PFSK-1 (cell line): ENCODE measurements around the gene CSF1.

Experiments
- FOXP2 ChIP-seq: optimal IDR thresholded peaks from 2 replicates; pipeline ENCODE3; 2011; ENCODE audit warnings: borderline replicate concordance, control low read depth, inconsistent platforms; ENCODE audit not compliant: insufficient read depth; ENCODE audit errors: extremely low read length, extremely low read depth
- POLR2AphosphoS5 ChIP-seq: IDR thresholded peaks from 2 replicates; pipeline ENCODE4 v1.6.1; 2012; ENCODE audit warnings: low read depth, mild to moderate bottlenecking, control low read depth, low read length, moderate library complexity
- REST ChIP-seq, 2 experiments: IDR thresholded peaks; 2 replicates each; pipeline versions ENCODE4 v1.6.1 to v1.8.0; 2011 to 2012; ENCODE audit warnings: low read depth in 2 of 2, low read length in 2 of 2, control low read depth in 1 of 2, inconsistent platforms in 1 of 2, mild to moderate bottlenecking in 1 of 2, moderate library complexity in 1 of 2; ENCODE audit not compliant: insufficient read depth in 1 of 2
- SIN3A ChIP-seq: IDR thresholded peaks from 2 replicates; pipeline ENCODE4 v1.6.1; 2012; ENCODE audit warnings: mild to moderate bottlenecking, low read length, moderate library complexity, borderline replicate concordance; ENCODE audit not compliant: insufficient read depth

- TF ChIP-seq REST (IDR thresholded peaks at IDR 0.05; ENCODE audit: insufficient read depth in 1 of 2, low read depth in 2 of 2, low read length in 2 of 2), result no peak
- no peak for TF ChIP-seq POLR2AphosphoS5
- no peak for TF ChIP-seq SIN3A
- TF ChIP-seq FOXP2, result no peak
Measured at GRCh38 chr1:109944541-109944940, 33.9 kb downstream of the CSF1 start.
